SK-N-SH (cell line): Measurements from ENCODE around the gene ADCY10. TPM values are rescaled to one million over a fixed set of nuclear protein-coding genes. Genes with fewer than 3 reads are reported as not detected.

Source experiments
- CTCF ChIA-PET: fragments of 300-600, 350-600 bp; formaldehyde crosslinking; extraction: SDS; loops from one replicate; lab custom pipeline; 2021; lab: Yijun Ruan, JAX
- POLR2A ChIA-PET: fragments of 350-600 bp; sonication (Branson Sonifier 250); formaldehyde crosslinking; extraction: SDS; loops from one replicate; lab custom pipeline; 2020; ENCODE audit warnings: antibody characterized with exemption, inconsistent platforms; lab: Yijun Ruan, JAX
- DNase-seq: peaks from one replicate; pipeline ENCODE4 v3.0.0; 2012
- H2AFZ ChIP-seq: fragments of 200-600 bp; sonication (generic); 2 replicates; pipeline ENCODE4 v1.8.1; 2016; ENCODE audit warnings: antibody characterized with exemption, mild to moderate bottlenecking, low read depth
- H3F3A ChIP-seq: fragments of 200-600 bp; sonication (generic); replicated peaks from 2 replicates; pipeline ENCODE3; 2016; ENCODE audit warnings: antibody characterized with exemption, mild to moderate bottlenecking; ENCODE audit not compliant: insufficient read depth
- H3K27ac ChIP-seq, 2 experiments: fragments of 200-500 bp in 1 of 2; fragments of 200-600 bp in 1 of 2; sonication (Bioruptor generic) in 1 of 2; sonication (generic), shearing (Covaris generic) in 1 of 2; 2 replicates each; pipeline versions ENCODE4 v1.5.1 to v1.6.1; 2014 to 2016; ENCODE audit warnings: low read depth in 2 of 2, inconsistent platforms in 1 of 2, low read length in 1 of 2, mild to moderate bottlenecking in 1 of 2, mixed read lengths in 1 of 2
- H3K27me3 ChIP-seq: fragments of 200-600 bp; sonication (generic), shearing (Covaris generic); 2 replicates; pipeline ENCODE4 v1.6.1; 2016; ENCODE audit warnings: mixed run types; ENCODE audit not compliant: insufficient read depth
- H3K36me3 ChIP-seq, 2 experiments: fragments of 200-500 bp in 1 of 2; fragments of 200-600 bp in 1 of 2; sonication (Bioruptor generic) in 1 of 2; sonication (generic) in 1 of 2; replicated peaks in 1 of 2; 2 replicates each; pipeline versions ENCODE3 to v1.5.1; 2014 to 2016; ENCODE audit warnings: low read length in 1 of 2, mild to moderate bottlenecking in 1 of 2; ENCODE audit not compliant: insufficient read depth in 2 of 2, control insufficient read depth in 1 of 2
- H3K4me1 ChIP-seq, 2 experiments: fragments of 200-500 bp in 1 of 2; fragments of 200-600 bp in 1 of 2; sonication (Bioruptor generic) in 1 of 2; sonication (generic), shearing (Covaris generic) in 1 of 2; 2 replicates each; pipeline versions ENCODE4 v1.5.1 to v1.6.1; 2014 to 2016; ENCODE audit warnings: low read depth in 1 of 2, low read length in 1 of 2, mixed run types in 1 of 2; ENCODE audit not compliant: insufficient read depth in 2 of 2, control insufficient read depth in 1 of 2
- H3K4me2 ChIP-seq: fragments of 200-600 bp; sonication (generic), shearing (Covaris generic); 2 replicates; pipeline ENCODE4 v1.6.1; 2017; ENCODE audit warnings: mixed run types
- H3K4me3 ChIP-seq, 2 experiments: fragments of 200-500 bp in 1 of 2; fragments of 200-600 bp in 1 of 2; sonication (Bioruptor generic) in 1 of 2; sonication (generic), shearing (Covaris generic) in 1 of 2; 2 replicates each; pipeline versions ENCODE4 v1.5.1 to v1.8.1; 2014 to 2016; ENCODE audit warnings: low read depth in 2 of 2, inconsistent platforms in 1 of 2, low read length in 1 of 2, mild to moderate bottlenecking in 1 of 2, mixed read lengths in 1 of 2, moderate library complexity in 1 of 2
- H3K79me2 ChIP-seq: fragments of 200-600 bp; sonication (generic); 2 replicates; pipeline ENCODE4 v1.8.1; 2017; ENCODE audit warnings: mild to moderate bottlenecking; ENCODE audit not compliant: insufficient read depth
- H3K9ac ChIP-seq: fragments of 200-600 bp; sonication (generic); 2 replicates; pipeline ENCODE4 v1.6.1; 2017; ENCODE audit warnings: mixed run types
- H3K9me2 ChIP-seq: fragments of 200-600 bp; sonication (generic); 2 replicates; pipeline ENCODE4 v1.6.1; 2017; ENCODE audit warnings: mixed run types
- H3K9me3 ChIP-seq: fragments of 200-600 bp; sonication (generic); 2 replicates; pipeline ENCODE4 v1.6.1; 2017; ENCODE audit warnings: mixed run types, mild to moderate bottlenecking, moderate library complexity
- H4K20me1 ChIP-seq: fragments of 200-600 bp; sonication (generic); 2 replicates; pipeline ENCODE4 v1.6.1; 2017; ENCODE audit warnings: mild to moderate bottlenecking, mixed run types; ENCODE audit not compliant: insufficient read depth
- CHD2 ChIP-seq: fragments of 150-350 bp; IDR thresholded peaks from 2 replicates; pipeline ENCODE4 v1.6.1; 2018; ENCODE audit warnings: low read length; ENCODE audit not compliant: partially characterized antibody
- ELF1 ChIP-seq: IDR thresholded peaks from 2 replicates; pipeline ENCODE4 v1.4.0; 2012
- EP300 ChIP-seq, 2 experiments: IDR thresholded peaks; 2 replicates each; pipeline versions ENCODE4 v1.4.0 to v1.6.1; 2012; ENCODE audit warnings: borderline replicate concordance in 1 of 2, low read depth in 1 of 2, low read length in 1 of 2
- EZH2phosphoT487 ChIP-seq: fragments of 200-600 bp; sonication (generic); IDR thresholded peaks from 2 replicates; pipeline ENCODE4 v1.6.1; 2017; ENCODE audit warnings: low read depth, mixed run types, mild to moderate bottlenecking, antibody characterized with exemption, moderate library complexity, borderline replicate concordance
- FOXM1 ChIP-seq: IDR thresholded peaks from 2 replicates; pipeline ENCODE4 v1.4.0; 2012; ENCODE audit warnings: low read depth, mild to moderate bottlenecking
- GABPA ChIP-seq: IDR thresholded peaks from 2 replicates; pipeline ENCODE4 v1.4.0; 2012; ENCODE audit warnings: low read depth, mild to moderate bottlenecking
- GATA2 ChIP-seq: sonication (generic); formaldehyde crosslinking; IDR thresholded peaks from 2 replicates; pipeline ENCODE4 v1.5.0; 2020; ENCODE audit warnings: mild to moderate bottlenecking, missing genetic modification reagents
- JUND ChIP-seq: IDR thresholded peaks from 2 replicates; pipeline ENCODE4 v1.4.0; 2012
- MEF2A ChIP-seq: IDR thresholded peaks from 2 replicates; pipeline ENCODE4 v1.4.0; 2012; ENCODE audit warnings: low read depth, borderline replicate concordance
- NFIC ChIP-seq: IDR thresholded peaks from 2 replicates; pipeline ENCODE4 v1.4.0; 2012; ENCODE audit warnings: borderline replicate concordance
- POLR2AphosphoS5 ChIP-seq: IDR thresholded peaks from 2 replicates; pipeline ENCODE4 v1.6.1; 2012; ENCODE audit warnings: low read depth, low read length
- RCOR1 ChIP-seq: fragments of 150-350 bp; IDR thresholded peaks from 2 replicates; pipeline ENCODE4 v1.6.1; 2017; ENCODE audit warnings: antibody characterized with exemption, low read length
- RFX5 ChIP-seq: IDR thresholded peaks from 2 replicates; pipeline ENCODE4 v1.6.1; 2012; ENCODE audit warnings: mild to moderate bottlenecking, improper control_type of control experiment, low read length
- SIN3A ChIP-seq: IDR thresholded peaks from 2 replicates; pipeline ENCODE4 v1.6.1; 2012; ENCODE audit warnings: low read depth, mild to moderate bottlenecking, low read length, moderate library complexity, borderline replicate concordance
- SMC3 ChIP-seq: IDR thresholded peaks from 2 replicates; pipeline ENCODE4 v1.6.1; 2012; ENCODE audit warnings: low read depth, low read length, improper control_type of control experiment
- TCF12 ChIP-seq: IDR thresholded peaks from 2 replicates; pipeline ENCODE4 v1.4.0; 2012
- YY1 ChIP-seq: IDR thresholded peaks from 2 replicates; pipeline ENCODE4 v1.4.0; 2012; ENCODE audit warnings: low read depth, mild to moderate bottlenecking
- WGBS: methylation state at CpG from one replicate; pipeline ENCODE4 v1.1.6; 2017; ENCODE audit warnings: low lambda C conversion rate; 5-methylcytosine and 5-hydroxymethylcytosine counted together
- polyA plus RNA-seq, 3 experiments: library from polyadenylated mRNA; depleted of rRNA; stranded (reverse); fragments of >200 nt; gene quantifications; 2 replicates each; pipeline ENCODE4 v1.2.3, GENCODE V29; 2012
- TF ChIP-seq, protein P1 (sequence below): fragments of 200-600 bp; sonication (generic); IDR thresholded peaks from 2 replicates; pipeline ENCODE4 v1.6.1; 2017; ENCODE audit warnings: antibody characterized with exemption, mild to moderate bottlenecking, moderate library complexity
- TF ChIP-seq, protein P2 (sequence below): fragments of 150-350 bp; IDR thresholded peaks from 2 replicates; pipeline ENCODE4 v1.6.1; 2016; ENCODE audit warnings: mild to moderate bottlenecking, low read depth, low read length
- TF ChIP-seq, protein P3 (sequence below): fragments of 150-350 bp; IDR thresholded peaks from 2 replicates; pipeline ENCODE4 v1.6.1; 2017; ENCODE audit warnings: antibody characterized with exemption, low read length, low read depth, borderline replicate concordance
- TF ChIP-seq, protein P4 (sequence below): IDR thresholded peaks from 2 replicates; pipeline ENCODE4 v1.4.0; 2012; ENCODE audit warnings: low read depth, borderline replicate concordance

The ADCY10 gene
- polyA plus RNA-seq, 1 of the 3 experiments (the other 2 are of a cell fraction), result 0.10 TPM

DNA sequence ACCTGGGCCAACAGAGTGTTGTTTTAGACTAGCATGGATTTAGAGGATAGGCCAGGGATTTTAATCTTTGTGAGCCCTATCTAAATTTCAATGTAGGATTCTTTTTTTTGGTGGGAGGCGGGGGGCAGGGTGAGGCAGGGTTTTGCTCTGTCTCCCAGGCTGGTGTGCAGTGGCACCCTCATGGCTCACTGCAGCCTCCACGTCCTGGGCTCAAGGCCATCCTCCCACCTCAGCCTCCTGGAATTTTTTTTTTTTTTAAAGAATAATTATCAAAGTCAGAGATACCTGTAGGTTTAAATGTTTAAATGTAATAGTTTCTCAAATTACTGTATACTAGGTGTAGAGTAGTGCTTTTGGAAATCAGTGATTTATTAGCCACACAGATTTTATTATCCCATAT is 26.3 kb upstream of the ADCY10 start:
- peaks cover 51% of the 10 kb centered on the region for H4K20me1 ChIP-seq
- H3K9me3 ChIP-seq, result no peaks in the 10 kb centered on the region
- no peaks in the 10 kb centered on the region for H3K27me3 ChIP-seq
- ChIA-PET CTCF (interaction anchor here (1.1 kb wide), 1 partner anchor 78 kb away, joined by 3 read pairs; no protein-coding TSS in a partner anchor), POLR2A (no interaction called here)
- H3K4me1 ChIP-seq, result peaks cover 0 to 13% of the 10 kb centered on the region in 2 experiments; a peak in 3 of 4 replicates
- no peak overlapping the region for H3K9ac ChIP-seq
- TF ChIP-seq SIN3A, result no peak
- no peak for TF ChIP-seq NFIC
- no peak for TF ChIP-seq MEF2A
- TF ChIP-seq, protein P1, sequence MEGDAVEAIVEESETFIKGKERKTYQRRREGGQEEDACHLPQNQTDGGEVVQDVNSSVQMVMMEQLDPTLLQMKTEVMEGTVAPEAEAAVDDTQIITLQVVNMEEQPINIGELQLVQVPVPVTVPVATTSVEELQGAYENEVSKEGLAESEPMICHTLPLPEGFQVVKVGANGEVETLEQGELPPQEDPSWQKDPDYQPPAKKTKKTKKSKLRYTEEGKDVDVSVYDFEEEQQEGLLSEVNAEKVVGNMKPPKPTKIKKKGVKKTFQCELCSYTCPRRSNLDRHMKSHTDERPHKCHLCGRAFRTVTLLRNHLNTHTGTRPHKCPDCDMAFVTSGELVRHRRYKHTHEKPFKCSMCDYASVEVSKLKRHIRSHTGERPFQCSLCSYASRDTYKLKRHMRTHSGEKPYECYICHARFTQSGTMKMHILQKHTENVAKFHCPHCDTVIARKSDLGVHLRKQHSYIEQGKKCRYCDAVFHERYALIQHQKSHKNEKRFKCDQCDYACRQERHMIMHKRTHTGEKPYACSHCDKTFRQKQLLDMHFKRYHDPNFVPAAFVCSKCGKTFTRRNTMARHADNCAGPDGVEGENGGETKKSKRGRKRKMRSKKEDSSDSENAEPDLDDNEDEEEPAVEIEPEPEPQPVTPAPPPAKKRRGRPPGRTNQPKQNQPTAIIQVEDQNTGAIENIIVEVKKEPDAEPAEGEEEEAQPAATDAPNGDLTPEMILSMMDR, result no peak
- 90% methylated on average over 2 of the region's 2 CpGs for WGBS
- no peak overlapping the region for H2AFZ ChIP-seq
- no peak for DNase-seq
- H3K36me3 ChIP-seq, result no peaks in the 10 kb centered on the region
- no peak overlapping the region for H3K4me2 ChIP-seq
- peaks cover 91% of the 10 kb centered on the region for H3K79me2 ChIP-seq
- H3K27ac ChIP-seq, result no peak overlapping the region
- no peak overlapping the region for H3K4me3 ChIP-seq
- no peaks in the 10 kb centered on the region for H3K9me2 ChIP-seq
- peaks cover 4% of the 10 kb centered on the region for H3F3A ChIP-seq

DNA sequence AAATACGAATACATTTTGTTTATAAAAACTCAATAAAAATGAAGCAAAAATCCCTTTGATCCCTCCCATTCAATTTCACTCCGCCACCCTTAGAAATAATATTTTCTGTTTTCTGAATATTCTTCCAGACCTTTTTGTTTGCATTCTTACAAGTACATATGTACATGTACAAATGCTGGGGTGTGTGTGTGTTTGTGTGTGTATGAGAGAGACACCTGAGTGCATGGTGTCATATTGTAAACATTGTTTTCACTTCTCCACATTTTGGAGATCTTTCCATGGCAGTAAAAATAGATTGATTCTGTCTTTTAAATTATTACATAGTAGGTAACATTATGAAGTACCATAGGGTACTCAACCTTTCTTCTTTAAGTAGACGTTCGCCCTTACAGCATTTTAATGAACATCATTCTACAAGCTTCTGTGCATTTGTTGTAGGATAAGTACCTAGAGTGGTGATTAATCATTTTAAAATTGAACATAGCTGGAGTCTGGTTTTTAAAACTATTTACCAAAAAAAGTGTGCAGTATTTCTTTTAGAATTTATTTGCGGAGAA is 24.2 kb upstream of the ADCY10 start:
- peak overlapping the region; percentile 94 for H3K9ac ChIP-seq
- CTCF ChIA-PET, result interaction anchor here (0.6 kb wide), 1 partner anchor 28 kb away, joined by 3 read pairs; no protein-coding TSS in a partner anchor
- WGBS, result 68% methylated on average over 5 of the region's 5 CpGs
- TF ChIP-seq SMC3, result no peak
- TF ChIP-seq JUND, result no peak
- no peak for TF ChIP-seq POLR2AphosphoS5
- TF ChIP-seq, protein P2, sequence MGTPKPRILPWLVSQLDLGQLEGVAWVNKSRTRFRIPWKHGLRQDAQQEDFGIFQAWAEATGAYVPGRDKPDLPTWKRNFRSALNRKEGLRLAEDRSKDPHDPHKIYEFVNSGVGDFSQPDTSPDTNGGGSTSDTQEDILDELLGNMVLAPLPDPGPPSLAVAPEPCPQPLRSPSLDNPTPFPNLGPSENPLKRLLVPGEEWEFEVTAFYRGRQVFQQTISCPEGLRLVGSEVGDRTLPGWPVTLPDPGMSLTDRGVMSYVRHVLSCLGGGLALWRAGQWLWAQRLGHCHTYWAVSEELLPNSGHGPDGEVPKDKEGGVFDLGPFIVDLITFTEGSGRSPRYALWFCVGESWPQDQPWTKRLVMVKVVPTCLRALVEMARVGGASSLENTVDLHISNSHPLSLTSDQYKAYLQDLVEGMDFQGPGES, result no peak
- TF ChIP-seq EP300 (IDR thresholded peaks at IDR 0.05; ENCODE audit: borderline replicate concordance in 1 of 2, low read depth in 1 of 2, low read length in 1 of 2), result no peak
- no peak for TF ChIP-seq EZH2phosphoT487
- TF ChIP-seq, protein P3, sequence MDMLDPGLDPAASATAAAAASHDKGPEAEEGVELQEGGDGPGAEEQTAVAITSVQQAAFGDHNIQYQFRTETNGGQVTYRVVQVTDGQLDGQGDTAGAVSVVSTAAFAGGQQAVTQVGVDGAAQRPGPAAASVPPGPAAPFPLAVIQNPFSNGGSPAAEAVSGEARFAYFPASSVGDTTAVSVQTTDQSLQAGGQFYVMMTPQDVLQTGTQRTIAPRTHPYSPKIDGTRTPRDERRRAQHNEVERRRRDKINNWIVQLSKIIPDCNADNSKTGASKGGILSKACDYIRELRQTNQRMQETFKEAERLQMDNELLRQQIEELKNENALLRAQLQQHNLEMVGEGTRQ, result no peak
- TF ChIP-seq, protein P4, sequence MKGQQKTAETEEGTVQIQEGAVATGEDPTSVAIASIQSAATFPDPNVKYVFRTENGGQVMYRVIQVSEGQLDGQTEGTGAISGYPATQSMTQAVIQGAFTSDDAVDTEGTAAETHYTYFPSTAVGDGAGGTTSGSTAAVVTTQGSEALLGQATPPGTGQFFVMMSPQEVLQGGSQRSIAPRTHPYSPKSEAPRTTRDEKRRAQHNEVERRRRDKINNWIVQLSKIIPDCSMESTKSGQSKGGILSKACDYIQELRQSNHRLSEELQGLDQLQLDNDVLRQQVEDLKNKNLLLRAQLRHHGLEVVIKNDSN, result no peak
- no peak for TF ChIP-seq YY1
- TF ChIP-seq GABPA, result no peak
- TF ChIP-seq RCOR1, result no peak
- TF ChIP-seq TCF12, result no peak
- no peak for TF ChIP-seq CHD2
- TF ChIP-seq ELF1, result no peak
- TF ChIP-seq GATA2 (CRISPR knock-in tag), result no peak
- TF ChIP-seq FOXM1, result no peak
- no peak for TF ChIP-seq RFX5
- no peak for TF ChIP-seq NFIC

More for the DNA sequence above, 24.2 kb upstream of the ADCY10 start:
- H3K4me2 ChIP-seq, result peak overlapping the region; percentile 74
- H3K4me3 ChIP-seq, result peak overlapping the region; percentile 71 to 81
- no peaks in the 10 kb centered on the region for H3K27me3 ChIP-seq
- peaks cover 41% of the 10 kb centered on the region for H4K20me1 ChIP-seq
- no peak overlapping the region; the same call in 1 of the 2 replicates for H2AFZ ChIP-seq
- POLR2A ChIA-PET, result no interaction called here
- H3K9me3 ChIP-seq, result no peaks in the 10 kb centered on the region
- peaks cover 91% of the 10 kb centered on the region for H3K79me2 ChIP-seq
- no peak for DNase-seq
- H3K4me1 ChIP-seq, result peaks cover 8 to 27% of the 10 kb centered on the region in 2 experiments; a peak in 3 of 4 replicates
- H3F3A ChIP-seq, result peaks cover 10% of the 10 kb centered on the region
- no peaks in the 10 kb centered on the region for H3K36me3 ChIP-seq
- peak overlapping the region; percentile 94 to 100; a peak in 3 of 4 replicates for H3K27ac ChIP-seq
- H3K9me2 ChIP-seq, result no peaks in the 10 kb centered on the region
